Stimulated activated CD8-positive, alpha-beta memory T cell treated with anti-CD3 and anti-CD28 coated beads, Interleukin-7, amount 100 ng/mL, for 4 hours (primary cell): ENCODE results near the gene ADARB2.

Experiments used
- DNase-seq, 2 donors: peaks; one replicate each; pipeline ENCODE4 v3.0.0-alpha.2; 2020; ENCODE audit warnings: low read depth in 2 of 2

Gene ADARB2

GRCh38 chr10:1153805-1154351, 583.4 kb downstream of the ADARB2 start:
- DNase-seq = no peak

- no peak for DNase-seq
These were observed 584.0 kb downstream of the ADARB2 start for GRCh38 chr10:1153251-1153763.

DNA sequence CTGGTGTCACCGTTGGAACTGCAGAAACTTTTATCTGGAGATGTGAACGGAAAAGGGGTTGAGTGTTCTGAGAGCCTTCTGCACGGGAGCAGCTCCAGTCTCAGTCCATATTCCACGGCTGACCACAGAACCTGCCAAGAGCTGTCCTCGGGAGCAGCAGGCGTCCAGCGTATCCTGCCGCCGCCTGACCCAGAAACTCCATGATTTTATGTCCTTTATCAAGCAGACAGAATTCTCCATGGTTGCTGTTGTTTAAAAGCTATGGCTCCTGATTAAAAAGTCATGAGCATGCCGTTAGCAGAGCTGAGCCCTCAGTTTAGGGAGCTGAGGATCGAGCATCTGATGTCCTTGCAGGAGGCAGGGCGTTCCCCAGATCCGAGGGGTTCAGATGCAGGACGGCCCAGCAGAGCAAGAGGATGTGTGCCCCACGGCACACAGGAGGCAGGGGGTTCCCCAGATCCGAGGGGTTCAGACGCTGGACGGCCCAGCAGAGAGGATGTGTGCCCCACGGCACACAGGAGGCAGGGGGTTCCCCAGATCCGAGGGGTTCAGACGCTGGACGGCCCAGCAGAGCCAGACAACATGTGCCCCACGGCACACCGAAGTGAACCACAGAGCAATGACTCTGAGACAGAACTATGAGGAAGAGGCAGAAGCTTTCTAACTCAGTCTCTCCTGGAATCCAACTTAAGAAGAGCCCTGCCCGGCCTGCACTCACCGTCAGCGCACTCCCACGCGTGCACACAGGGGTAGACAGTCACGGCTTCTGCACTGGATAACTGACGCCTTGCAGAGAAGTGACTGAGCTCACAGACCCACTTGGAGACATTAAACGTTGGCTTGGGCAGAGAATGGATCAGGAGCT, 584.7 kb downstream of the ADARB2 start:
- no peak for DNase-seq

- no peak for DNase-seq
These were observed 586.0 kb downstream of the ADARB2 start for GRCh38 chr10:1151076-1152033.

- no peak for DNase-seq
These were observed 586.7 kb downstream of the ADARB2 start for GRCh38 chr10:1150638-1150955.

GRCh38 chr10:1149793-1150637, 587.3 kb downstream of the ADARB2 start:
- DNase-seq = no peak

- no peak for DNase-seq
These were observed 588.3 kb downstream of the ADARB2 start for GRCh38 chr10:1148855-1149605.

GRCh38 chr10:1147810-1148209, 589.5 kb downstream of the ADARB2 start:
- no peak for DNase-seq

DNA sequence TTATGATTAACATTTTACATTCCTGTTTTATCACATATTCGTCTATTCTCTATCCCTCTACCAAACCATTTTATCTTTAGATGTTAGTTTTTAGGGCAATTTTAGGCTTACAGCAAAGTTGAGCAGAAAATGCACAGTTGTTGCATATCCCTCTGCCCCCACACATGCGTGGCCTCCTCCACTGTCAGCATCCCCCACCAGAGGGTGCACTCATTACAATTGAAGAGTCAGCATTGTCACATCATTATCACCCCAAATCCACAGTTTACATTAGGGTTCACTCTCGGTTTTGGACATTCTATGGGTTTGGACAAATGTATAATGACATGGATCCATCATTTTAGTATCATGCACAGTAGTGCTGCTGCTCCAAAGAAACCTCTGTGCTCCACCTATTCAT, 594.7 kb downstream of the ADARB2 start:
- DNase-seq = no peak

- DNase-seq = no peak
These were observed 595.6 kb downstream of the ADARB2 start for GRCh38 chr10:1141701-1142100.

DNA sequence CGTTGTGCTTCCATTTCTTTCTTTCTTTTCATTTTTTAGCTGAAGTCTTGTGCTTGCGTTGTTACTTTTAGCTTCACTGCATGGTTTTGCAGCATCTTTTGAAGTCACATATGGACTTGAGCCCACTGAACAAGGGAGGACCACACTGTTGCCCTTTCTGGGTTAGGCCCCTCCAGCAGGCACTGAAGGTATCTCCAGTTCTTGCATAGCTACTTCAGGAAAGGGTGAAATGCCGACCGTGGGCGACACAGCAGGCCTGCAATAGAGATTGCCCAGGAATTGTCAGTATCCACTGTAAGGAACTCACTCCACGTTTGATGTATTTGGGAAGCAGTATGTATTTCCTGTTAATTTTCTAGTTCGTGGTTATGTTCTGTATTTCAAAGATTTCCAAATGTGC, 596.1 kb downstream of the ADARB2 start:
- no peak for DNase-seq

GRCh38 chr10:1138529-1138928, 598.8 kb downstream of the ADARB2 start:
- no peak for DNase-seq

DNA sequence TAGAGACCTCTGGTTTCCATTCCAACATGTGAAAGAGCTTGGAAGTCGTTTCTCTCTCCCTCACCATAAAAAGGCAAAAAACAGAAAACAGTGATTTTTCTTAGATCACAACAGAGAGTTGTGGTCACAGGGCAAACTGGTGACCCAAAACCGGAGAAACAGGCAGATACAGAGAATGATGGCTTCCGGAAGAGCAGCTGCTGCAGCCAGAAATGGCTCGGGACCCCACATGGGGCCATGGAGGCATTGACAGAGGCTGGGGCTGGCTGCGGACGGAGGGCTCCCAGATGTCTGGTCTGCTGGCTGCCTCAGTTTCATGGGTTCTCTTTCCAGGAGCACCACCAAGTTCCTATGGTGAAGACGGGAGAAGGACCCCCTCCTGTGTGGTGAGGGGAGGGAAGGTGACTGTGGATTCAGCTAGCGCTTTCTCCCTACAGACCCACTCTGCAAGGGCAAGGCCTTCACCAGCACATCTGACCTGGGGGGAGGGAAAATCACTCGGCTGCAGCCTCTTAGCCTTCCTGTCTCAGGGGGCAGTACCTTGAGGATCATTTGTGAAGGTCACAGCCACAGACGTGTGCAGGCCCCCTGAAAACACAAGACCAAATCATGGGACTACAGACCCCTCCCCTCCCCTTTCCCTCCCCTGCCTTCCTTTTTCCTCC, 599.7 kb downstream of the ADARB2 start:
- DNase-seq = no peak

GRCh38 chr10:1136268-1136667, 601.1 kb downstream of the ADARB2 start:
- DNase-seq = no peak

- DNase-seq = no peak
These were observed 603.2 kb downstream of the ADARB2 start for GRCh38 chr10:1134156-1134555.

DNA sequence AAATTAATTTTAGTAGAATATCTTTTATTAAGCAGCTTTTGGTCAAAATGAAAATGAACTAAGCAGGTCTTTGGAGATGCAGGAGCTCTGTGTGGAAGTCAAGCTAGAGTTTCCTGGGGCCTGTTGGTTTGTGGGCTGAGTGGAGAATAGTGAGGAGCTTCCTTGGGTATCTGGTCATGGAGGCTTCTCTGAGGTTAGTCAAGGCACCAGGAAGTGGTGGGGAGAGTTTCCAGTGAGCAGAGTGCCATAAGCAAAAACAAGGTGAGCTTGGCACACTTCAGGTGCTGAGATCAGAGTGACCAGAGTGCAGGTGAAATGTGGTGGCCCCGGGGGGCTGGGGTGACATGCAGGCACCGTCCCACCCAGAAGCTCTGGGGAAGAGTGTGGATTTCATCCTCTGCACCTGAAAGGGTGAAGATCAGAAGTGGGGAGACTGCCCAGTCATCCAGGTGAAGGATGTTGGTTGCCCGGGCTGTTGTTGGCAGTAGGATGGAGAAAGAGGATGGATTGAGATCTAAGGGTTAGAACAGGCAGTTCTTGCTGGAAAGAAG, 603.8 kb downstream of the ADARB2 start:
- DNase-seq = no peak

GRCh38 chr10:1132584-1132983, 604.7 kb downstream of the ADARB2 start:
- no peak for DNase-seq

DNA sequence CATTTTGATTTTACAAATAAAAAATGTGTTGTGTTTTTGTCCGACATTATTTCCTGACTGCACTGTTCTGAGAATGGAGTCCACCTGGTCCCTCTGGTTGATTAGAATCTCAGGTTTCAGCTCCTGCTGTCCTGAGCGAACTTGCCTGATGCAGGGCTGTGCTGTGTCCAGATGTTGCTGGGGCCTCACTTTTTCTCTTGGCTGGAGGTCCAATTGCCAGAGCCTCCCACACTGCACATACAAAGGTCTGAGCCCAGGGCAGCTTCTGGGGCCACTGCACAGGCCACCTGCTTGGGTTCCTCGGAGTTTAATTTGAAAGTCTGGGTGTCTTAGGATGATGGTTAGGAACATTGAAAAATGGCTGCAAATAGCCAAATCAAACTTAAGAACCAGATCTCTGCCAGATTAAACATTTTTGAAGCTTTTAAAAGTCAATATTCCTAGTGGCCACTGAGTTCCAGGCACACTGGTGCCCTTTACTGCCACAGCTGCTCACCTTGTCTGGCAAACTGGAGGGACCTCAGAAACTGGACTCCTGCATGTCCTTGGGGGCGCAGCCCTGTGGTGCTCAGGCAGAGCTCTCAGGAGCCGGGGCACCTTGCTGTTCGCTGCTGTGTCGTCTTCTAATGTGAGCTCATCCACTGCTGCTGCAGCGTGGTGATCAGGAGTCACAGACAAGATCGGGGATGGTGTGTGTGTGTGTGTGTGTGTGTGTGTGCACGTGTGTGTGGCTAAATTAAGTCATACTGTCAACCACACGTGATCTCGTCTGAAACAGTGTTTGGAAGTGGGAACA, 606.1 kb downstream of the ADARB2 start:
- DNase-seq = no peak

GRCh38 chr10:1130226-1130625, 607.1 kb downstream of the ADARB2 start:
- no peak for DNase-seq
